ENCODE data around the gene SCN1B. TPM values are rescaled to one million over a fixed set of nuclear protein-coding genes. Genes with fewer than 3 reads are reported as not detected.
"Not testable (repeated sequence)": the region's sequence is repeated elsewhere in the genome, so short reads cannot be mapped to it uniquely, and the experiment has no call there.

Gene SCN1B
- total RNA-seq, 4 donors from 2014 or later, result 12.8 to 26.7 (median 13.4) TPM

DNA sequence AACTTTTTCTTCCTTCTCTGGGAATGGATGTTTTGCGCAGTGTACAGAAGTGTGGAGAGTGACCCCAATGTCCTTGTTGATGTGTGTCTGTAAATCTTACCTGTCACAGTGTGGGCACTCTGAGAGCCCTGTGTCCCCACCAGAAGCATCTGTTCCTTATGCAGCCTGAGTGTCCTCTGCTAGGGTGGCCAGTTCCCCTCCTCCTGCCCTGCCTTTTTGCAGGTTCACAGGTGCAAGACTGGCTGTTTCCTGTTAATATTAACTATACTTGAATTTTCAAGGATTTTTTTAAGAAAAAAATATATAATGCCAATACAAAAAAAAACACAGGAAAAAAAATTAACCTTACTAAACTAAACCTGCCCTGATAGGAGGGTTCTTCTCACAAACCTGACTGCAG lies 42.2 kb upstream of the SCN1B start:
- H3K36me3 ChIP-seq, result no peaks in the 10 kb centered on the region
- H3K4me1 ChIP-seq, result no peaks in the 10 kb centered on the region
- TF ChIP-seq CTCF (IDR thresholded peaks at IDR 0.05), result no peak
- no peak for TF ChIP-seq EP300 (IDR thresholded peaks at IDR 0.05)
- no peak for TF ChIP-seq POLR2A (IDR thresholded peaks at IDR 0.05)
- WGBS, 2 donors, result 90 to 94% methylated on average over 1 of the region's 1 CpG
- H3K27ac ChIP-seq, result no peak overlapping the region
- H3K27me3 ChIP-seq, result no peaks in the 10 kb centered on the region
- no peaks in the 10 kb centered on the region for H3K9me3 ChIP-seq
- no peak overlapping the region for H3K4me3 ChIP-seq
- no peak for DNase-seq (ENCODE audit: low spot score in 2 of 2)

DNA sequence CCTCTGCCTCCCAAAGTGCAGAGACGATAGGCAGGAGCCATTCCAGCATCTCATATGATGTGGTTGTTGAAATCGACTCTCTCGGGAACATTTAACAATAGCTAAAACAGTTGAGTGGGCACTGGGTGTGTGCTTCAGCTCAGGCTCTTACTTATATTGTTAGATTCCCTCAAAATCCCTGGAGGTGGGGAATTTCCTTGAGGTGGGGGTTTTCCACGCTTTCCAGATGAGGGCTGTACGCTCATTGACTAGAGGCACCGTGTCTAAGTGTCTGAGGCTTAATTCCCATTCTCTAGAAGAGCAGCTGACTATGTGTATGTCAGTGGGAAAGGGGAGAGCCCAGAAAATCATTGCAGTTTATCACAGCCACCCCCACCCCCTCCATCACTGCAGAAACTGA lies 41.0 kb upstream of the SCN1B start:
- Histone ChIP-seq H3K27me3 (no peaks in the 10 kb centered on the region), H3K4me1 (peaks cover 0 to 3% (median 0%) of the 10 kb centered on the region in 4 donors), H3K36me3 (no peaks in the 10 kb centered on the region), H3K9me3 (no peaks in the 10 kb centered on the region), H3K27ac (no peak overlapping the region), H3K4me3 (no peak overlapping the region)
- DNase-seq (ENCODE audit: low spot score in 2 of 2), result no peak
- 60 to 61% methylated on average over 6 of the region's 6 CpGs for WGBS, 2 donors
- TF ChIP-seq POLR2A (IDR thresholded peaks at IDR 0.05) (no peak), CTCF (IDR thresholded peaks at IDR 0.05) (no peak), EP300 (IDR thresholded peaks at IDR 0.05) (no peak)

DNA sequence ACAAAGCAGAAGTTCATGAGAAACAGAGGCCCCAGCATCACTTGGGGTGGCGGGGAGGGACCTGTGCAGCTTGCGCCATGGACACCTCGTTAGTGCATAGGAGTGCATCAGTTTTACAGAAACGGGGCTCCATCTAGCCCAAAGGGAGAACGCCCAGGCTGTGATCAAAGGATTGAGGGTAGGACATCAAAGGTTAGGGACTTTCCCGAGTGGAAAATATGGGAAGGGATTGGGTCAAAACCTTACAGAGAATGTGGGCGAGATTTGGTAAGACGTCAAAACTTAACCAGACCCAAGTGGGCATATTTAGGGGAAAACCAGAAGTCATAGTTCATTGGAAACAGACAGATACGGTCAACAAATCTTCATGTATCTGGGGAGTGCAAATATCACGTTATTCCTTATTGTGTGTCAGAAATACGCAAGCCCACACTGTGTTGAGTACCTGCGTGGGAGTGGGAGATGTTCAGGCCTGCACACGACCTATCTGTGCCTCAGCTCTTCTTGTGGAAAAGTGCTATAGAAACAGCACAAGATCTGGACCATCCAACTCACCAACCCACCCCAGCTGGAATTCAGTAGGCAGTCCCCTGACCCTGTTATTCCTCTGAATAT lies 39.6 kb upstream of the SCN1B start:
- Histone ChIP-seq H3K9me3 (no peaks in the 10 kb centered on the region), H3K27me3 (no peaks in the 10 kb centered on the region), H3K36me3 (no peaks in the 10 kb centered on the region), H3K4me1 (peaks cover 0 to 16% (median 4%) of the 10 kb centered on the region in 4 donors), H3K27ac (no peak overlapping the region), H3K4me3 (no peak overlapping the region)
- 72 to 77% methylated on average over 13 of the region's 13 CpGs for WGBS, 2 donors
- DNase-seq (ENCODE audit: low spot score in 2 of 2), result no peak
- TF ChIP-seq EP300 (IDR thresholded peaks at IDR 0.05) (no peak), POLR2A (IDR thresholded peaks at IDR 0.05) (no peak), CTCF (IDR thresholded peaks at IDR 0.05) (no peak)

- Histone ChIP-seq H3K27ac (no peak overlapping the region), H3K36me3 (no peaks in the 10 kb centered on the region), H3K4me3 (no peak overlapping the region), H3K9me3 (no peaks in the 10 kb centered on the region), H3K4me1 (peaks cover 0 to 26% (median 5%) of the 10 kb centered on the region in 4 donors), H3K27me3 (no peaks in the 10 kb centered on the region)
- TF ChIP-seq EP300 (IDR thresholded peaks at IDR 0.05) (no peak), POLR2A (IDR thresholded peaks at IDR 0.05) (no peak), CTCF (IDR thresholded peaks at IDR 0.05) (no peak)
- 90 to 95% methylated on average over 8 of the region's 8 CpGs for WGBS, 2 donors
- no peak for DNase-seq (ENCODE audit: low spot score in 2 of 2)
Measured at GRCh38 chr19:34991542-34992333, 38.5 kb upstream of the SCN1B start.

DNA sequence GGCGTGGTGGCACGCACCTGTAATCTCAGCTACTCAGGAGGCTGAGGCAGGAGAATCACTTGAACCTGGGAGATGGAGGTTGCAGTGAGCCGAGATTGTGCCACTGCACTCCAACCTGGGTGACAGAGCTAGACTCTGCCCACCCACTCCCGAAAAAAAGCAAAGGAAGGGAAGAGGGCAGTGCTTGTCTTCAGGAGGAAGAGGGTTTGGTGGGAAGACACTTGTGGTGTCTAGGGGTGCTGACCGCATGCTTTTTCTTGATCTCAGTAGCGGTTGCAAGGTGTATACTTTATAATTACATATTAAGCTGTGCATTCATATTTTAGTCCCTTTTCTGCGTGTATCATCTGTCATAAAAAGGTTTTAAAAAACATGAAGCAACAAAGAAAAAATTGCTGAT lies 37.7 kb upstream of the SCN1B start:
- not testable (repeated sequence) for H3K9me3 ChIP-seq; H3K27ac ChIP-seq; H3K4me3 ChIP-seq; H3K36me3 ChIP-seq; H3K27me3 ChIP-seq; DNase-seq (ENCODE audit: low spot score in 2 of 2)
- 80 to 92% methylated on average over 7 of the region's 7 CpGs for WGBS, 2 donors
- peaks cover 0 to 35% (median 9%) of the 10 kb centered on the region in 4 donors for H3K4me1 ChIP-seq

Measured in tibial nerve (tissue), 4 donors.